Activated naive CD8-positive, alpha-beta T cell (primary cell): ENCODE results near the gene RAB3IP.
"Not testable (repeated sequence)": the region's sequence is repeated elsewhere in the genome, so short reads cannot be mapped to it uniquely, and the experiment has no call there.

Experiments used
- H3K27ac Mint-ChIP-seq: one replicate; pipeline ENCODE4 v1.8.0; 2021; ENCODE audit warnings: mixed read lengths
- H3K27me3 Mint-ChIP-seq: one replicate; pipeline ENCODE4 v1.8.0; 2021; ENCODE audit warnings: mixed read lengths
- H3K36me3 Mint-ChIP-seq: one replicate; pipeline ENCODE4 v1.8.0; 2021; ENCODE audit warnings: mixed read lengths
- H3K4me1 Mint-ChIP-seq: one replicate; pipeline ENCODE4 v1.8.0; 2021; ENCODE audit warnings: low read depth, mixed read lengths
- H3K4me3 Mint-ChIP-seq: one replicate; pipeline ENCODE4 v1.8.0; 2021; ENCODE audit warnings: mild to moderate bottlenecking, mixed read lengths
- H3K9me3 Mint-ChIP-seq: one replicate; pipeline ENCODE4 v1.8.0; 2021; ENCODE audit warnings: low read depth, mixed read lengths

The RAB3IP gene

DNA sequence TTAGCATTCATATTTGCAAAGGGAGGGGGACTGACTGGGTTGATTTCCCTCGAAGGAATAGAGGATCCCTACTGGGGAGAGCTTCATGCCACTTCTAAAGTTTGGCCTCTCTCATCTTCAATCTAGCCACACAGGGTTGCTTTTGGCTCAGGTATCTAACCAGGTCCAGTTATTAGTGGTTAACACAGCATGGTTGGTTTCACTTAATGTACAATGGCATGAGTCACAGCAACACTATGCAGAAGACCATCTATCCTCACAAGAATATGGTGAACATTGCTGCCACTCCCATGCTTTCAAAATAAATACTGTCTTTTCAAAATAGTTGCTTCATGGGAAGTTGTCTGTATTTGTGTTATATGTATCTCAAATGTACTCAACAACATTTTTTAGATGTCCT is 6.6 kb upstream of the RAB3IP start:
- H3K4me3 Mint-ChIP-seq: no peak overlapping the region
- no peak overlapping the region for H3K27ac Mint-ChIP-seq
- H3K27me3 Mint-ChIP-seq: peaks cover 12% of the 10 kb centered on the region
- no peaks in the 10 kb centered on the region for H3K4me1 Mint-ChIP-seq
- H3K36me3 Mint-ChIP-seq: no peaks in the 10 kb centered on the region
- no peaks in the 10 kb centered on the region for H3K9me3 Mint-ChIP-seq

GRCh38 chr12:69733638-69734037 is 5.0 kb upstream of the RAB3IP start:
- Mint-ChIP-seq H3K27ac (no peak overlapping the region), H3K4me3 (no peak overlapping the region), H3K27me3 (peaks cover 12% of the 10 kb centered on the region), H3K36me3 (no peaks in the 10 kb centered on the region), H3K4me1 (peaks cover 2% of the 10 kb centered on the region), H3K9me3 (no peaks in the 10 kb centered on the region)

- no peaks in the 10 kb centered on the region for H3K36me3 Mint-ChIP-seq
- H3K27ac Mint-ChIP-seq: peak overlapping the region; percentile 71
- H3K4me1 Mint-ChIP-seq: peaks cover 27% of the 10 kb centered on the region
- H3K27me3 Mint-ChIP-seq: no peaks in the 10 kb centered on the region
- peak overlapping the region; percentile 87 for H3K4me3 Mint-ChIP-seq
- H3K9me3 Mint-ChIP-seq: no peaks in the 10 kb centered on the region
Measured at GRCh38 chr12:69739287-69740191, 879 bp downstream of the RAB3IP start.

DNA sequence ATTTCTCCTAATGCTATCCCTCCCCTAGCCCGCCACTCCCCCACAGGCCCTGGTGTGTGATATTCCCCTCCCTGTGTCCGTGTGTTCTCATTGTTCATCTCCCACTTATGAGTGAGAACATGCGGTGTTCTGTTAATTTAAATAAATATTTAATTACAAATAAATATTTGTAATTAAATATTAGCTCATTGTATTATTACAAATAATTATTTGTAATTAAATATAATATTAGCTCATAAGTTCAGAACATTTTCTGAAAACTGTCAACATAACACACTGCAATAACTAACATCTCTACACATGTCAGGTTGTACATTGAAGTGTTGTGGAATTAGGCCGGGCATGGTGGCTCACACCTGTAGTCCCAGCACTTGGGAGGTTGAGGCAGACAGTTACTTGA is 5.4 kb downstream of the RAB3IP start:
- Mint-ChIP-seq H3K9me3 (no peaks in the 10 kb centered on the region), H3K4me1 (peaks cover 29% of the 10 kb centered on the region), H3K4me3 (no peak overlapping the region), H3K27ac (no peak overlapping the region), H3K36me3 (no peaks in the 10 kb centered on the region), H3K27me3 (no peaks in the 10 kb centered on the region)

GRCh38 chr12:69751476-69751875 is 12.8 kb downstream of the RAB3IP start:
- Mint-ChIP-seq H3K9me3 (no peaks in the 10 kb centered on the region), H3K36me3 (peaks cover 9% of the 10 kb centered on the region), H3K27ac (no peak overlapping the region), H3K27me3 (no peaks in the 10 kb centered on the region), H3K4me3 (no peak overlapping the region), H3K4me1 (peaks cover 13% of the 10 kb centered on the region)

- Mint-ChIP-seq H3K9me3 (peaks cover 7% of the 10 kb centered on the region), H3K4me1 (peaks cover 16% of the 10 kb centered on the region), H3K36me3 (peaks cover 30% of the 10 kb centered on the region), H3K27ac (no peak overlapping the region), H3K27me3 (no peaks in the 10 kb centered on the region), H3K4me3 (no peak overlapping the region)
Measured at GRCh38 chr12:69755302-69755701, 16.6 kb downstream of the RAB3IP start.

DNA sequence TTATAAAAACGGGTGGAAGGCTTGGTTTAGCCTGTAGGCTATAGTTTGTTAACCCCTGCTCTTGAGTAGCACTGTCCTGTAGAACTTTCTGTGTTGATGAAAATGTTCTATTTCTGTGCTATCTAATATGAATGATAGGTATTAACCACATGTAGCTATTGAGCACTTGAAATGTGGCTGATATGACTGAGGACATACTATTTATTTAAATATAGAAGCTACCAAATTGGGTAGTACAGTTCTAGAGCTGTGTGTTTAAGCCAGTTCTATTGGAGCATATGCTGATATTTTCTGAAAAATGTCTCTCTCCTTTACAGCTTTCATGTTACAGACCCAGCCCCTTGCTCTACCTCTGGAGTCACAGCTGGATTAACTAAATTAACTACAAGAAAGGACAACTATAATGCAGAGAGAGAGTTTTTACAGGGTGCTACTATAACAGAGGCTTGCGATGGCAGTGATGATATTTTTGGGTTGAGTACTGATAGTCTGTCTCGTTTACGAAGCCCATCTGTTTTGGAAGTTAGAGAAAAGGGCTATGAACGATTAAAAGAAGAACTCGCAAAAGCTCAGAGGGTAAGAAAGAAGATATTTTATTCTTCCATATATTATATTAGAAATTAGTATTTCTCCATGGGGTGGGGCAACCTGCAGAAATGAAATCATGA is 17.6 kb downstream of the RAB3IP start:
- Mint-ChIP-seq H3K4me3 (no peak overlapping the region), H3K9me3 (peaks cover 7% of the 10 kb centered on the region), H3K36me3 (peaks cover 38% of the 10 kb centered on the region), H3K27ac (no peak overlapping the region), H3K27me3 (no peaks in the 10 kb centered on the region), H3K4me1 (peaks cover 14% of the 10 kb centered on the region)

DNA sequence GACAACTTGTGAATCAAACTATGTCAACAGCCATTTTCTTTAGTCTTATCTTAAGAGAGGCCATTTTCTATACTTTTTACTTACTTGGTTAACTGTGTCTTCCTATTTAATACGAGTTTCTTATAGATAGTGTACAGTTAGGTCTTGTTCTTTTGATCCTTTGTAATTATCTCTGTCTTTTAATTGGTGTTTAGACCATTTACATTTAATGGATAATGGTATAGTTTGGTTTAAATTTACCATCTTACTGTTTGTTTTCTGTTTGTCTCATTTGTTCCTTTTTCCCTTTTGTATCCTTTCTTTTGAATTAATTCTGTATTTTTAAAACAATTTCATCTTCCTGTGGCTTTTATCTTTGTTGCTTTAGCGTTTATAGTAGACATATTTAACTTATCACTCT is 19.4 kb downstream of the RAB3IP start:
- no peaks in the 10 kb centered on the region for H3K27me3 Mint-ChIP-seq
- H3K27ac Mint-ChIP-seq: no peak overlapping the region
- peaks cover 48% of the 10 kb centered on the region for H3K36me3 Mint-ChIP-seq

DNA sequence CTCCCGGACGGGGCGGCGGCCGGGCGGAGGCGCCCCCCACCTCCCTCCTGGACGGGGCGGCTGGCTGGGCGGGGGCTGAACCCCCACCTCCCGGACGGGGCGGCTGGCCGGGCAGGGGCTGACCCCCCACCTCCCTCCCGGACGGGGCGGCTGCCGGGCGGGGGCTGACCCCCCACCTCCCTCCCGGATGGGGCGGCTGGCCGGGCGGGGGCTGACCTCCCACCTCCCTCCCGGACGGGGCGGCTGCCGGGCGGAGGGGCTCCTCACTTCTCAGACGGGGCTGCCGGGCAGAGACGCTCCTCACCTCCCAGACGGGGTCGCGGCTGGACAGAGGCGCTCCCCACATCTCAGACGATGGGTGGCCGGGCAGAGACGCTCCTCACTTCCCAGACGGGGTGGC is 20.9 kb downstream of the RAB3IP start:
- peaks cover 12% of the 10 kb centered on the region for H3K9me3 Mint-ChIP-seq
- H3K4me3 Mint-ChIP-seq, H3K27me3 Mint-ChIP-seq, H3K4me1 Mint-ChIP-seq, H3K27ac Mint-ChIP-seq: not testable (repeated sequence)
- H3K36me3 Mint-ChIP-seq: peaks cover 62% of the 10 kb centered on the region

More for the DNA sequence above, 19.4 kb downstream of the RAB3IP start:
- peaks cover 11% of the 10 kb centered on the region for H3K4me1 Mint-ChIP-seq
- peaks cover 7% of the 10 kb centered on the region for H3K9me3 Mint-ChIP-seq
- H3K4me3 Mint-ChIP-seq: no peak overlapping the region

DNA sequence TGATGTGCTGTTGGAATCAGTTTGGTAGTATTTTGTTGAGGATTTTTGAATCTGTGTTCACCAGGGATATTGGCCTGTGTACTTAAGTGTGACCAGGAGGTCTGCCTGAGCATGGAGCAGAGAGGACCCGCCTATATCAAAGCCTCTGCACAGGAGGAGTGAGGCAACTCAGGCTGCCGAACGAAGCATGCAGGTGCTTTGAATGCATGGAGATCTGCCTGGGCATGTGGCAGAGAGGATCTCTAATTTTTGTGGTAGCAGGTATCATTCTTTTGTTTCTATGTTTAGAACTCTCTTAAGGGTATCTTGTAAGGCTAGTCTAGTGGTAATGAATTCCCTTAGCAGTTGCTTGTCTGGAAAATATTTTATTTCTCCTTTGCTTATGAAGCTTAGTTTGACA is 26.9 kb downstream of the RAB3IP start:
- H3K36me3 Mint-ChIP-seq: peaks cover 75% of the 10 kb centered on the region
- no peaks in the 10 kb centered on the region for H3K27me3 Mint-ChIP-seq
- H3K27ac Mint-ChIP-seq: no peak overlapping the region
- no peak overlapping the region for H3K4me3 Mint-ChIP-seq
- H3K9me3 Mint-ChIP-seq: peaks cover 27% of the 10 kb centered on the region
- H3K4me1 Mint-ChIP-seq: no peaks in the 10 kb centered on the region

DNA sequence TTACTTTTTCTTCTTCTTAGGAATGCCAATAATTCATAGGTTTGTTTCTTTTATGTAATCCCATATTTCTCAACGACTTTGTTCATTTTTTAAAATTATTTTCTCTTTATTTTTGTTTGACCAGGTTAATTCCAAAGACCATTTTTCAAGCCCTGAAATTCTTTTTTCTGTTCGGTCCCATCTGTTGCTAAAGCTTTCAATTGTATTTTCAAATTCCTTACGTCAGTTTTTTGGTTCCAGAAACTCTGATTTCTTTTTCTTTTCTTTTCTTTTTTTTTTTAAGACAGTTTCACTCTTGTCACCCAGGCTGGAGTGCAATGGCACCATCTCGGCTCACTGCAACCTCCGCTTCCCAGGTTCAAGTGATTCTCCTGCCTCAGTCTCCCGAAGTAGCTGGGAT is 27.6 kb downstream of the RAB3IP start:
- Mint-ChIP-seq H3K27me3 (no peaks in the 10 kb centered on the region), H3K9me3 (peaks cover 30% of the 10 kb centered on the region), H3K36me3 (peaks cover 71% of the 10 kb centered on the region), H3K4me3 (no peak overlapping the region), H3K4me1 (no peaks in the 10 kb centered on the region), H3K27ac (no peak overlapping the region)

DNA sequence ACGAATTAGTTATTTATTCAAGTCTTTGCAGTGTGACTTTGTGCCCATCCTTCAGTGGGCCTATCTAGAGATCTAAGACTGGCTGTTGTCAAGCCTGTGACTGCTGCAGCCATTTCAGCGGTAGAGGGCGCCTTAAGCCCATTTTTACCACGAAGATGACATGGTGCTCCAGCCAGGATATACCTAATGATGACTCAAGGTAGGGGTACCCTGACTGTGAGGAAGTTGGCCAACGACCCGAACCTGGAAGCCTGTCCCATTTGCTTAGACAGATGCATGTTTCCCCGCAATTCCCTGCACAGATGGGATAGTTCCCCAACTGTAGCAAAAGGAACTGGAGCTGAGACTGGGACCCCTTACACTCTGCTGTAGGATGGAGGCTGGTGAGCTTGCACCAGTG is 41.3 kb downstream of the RAB3IP start:
- Mint-ChIP-seq H3K4me1 (peaks cover 9% of the 10 kb centered on the region), H3K9me3 (peaks cover 25% of the 10 kb centered on the region), H3K36me3 (peaks cover 38% of the 10 kb centered on the region), H3K4me3 (no peak overlapping the region), H3K27ac (no peak overlapping the region), H3K27me3 (no peaks in the 10 kb centered on the region)

- H3K9me3 Mint-ChIP-seq: peaks cover 25% of the 10 kb centered on the region
- no peak overlapping the region for H3K27ac Mint-ChIP-seq
- no peak overlapping the region for H3K4me3 Mint-ChIP-seq
- peaks cover 9% of the 10 kb centered on the region for H3K4me1 Mint-ChIP-seq
- H3K36me3 Mint-ChIP-seq: peaks cover 61% of the 10 kb centered on the region
- H3K27me3 Mint-ChIP-seq: no peaks in the 10 kb centered on the region
Measured at GRCh38 chr12:69783365-69783764, 44.7 kb downstream of the RAB3IP start.

GRCh38 chr12:69789351-69789750 is 50.7 kb downstream of the RAB3IP start:
- H3K36me3 Mint-ChIP-seq: peaks cover 70% of the 10 kb centered on the region
- no peak overlapping the region for H3K4me3 Mint-ChIP-seq
- no peaks in the 10 kb centered on the region for H3K27me3 Mint-ChIP-seq
- peaks cover 22% of the 10 kb centered on the region for H3K9me3 Mint-ChIP-seq
- H3K4me1 Mint-ChIP-seq: no peaks in the 10 kb centered on the region
- no peak overlapping the region for H3K27ac Mint-ChIP-seq

DNA sequence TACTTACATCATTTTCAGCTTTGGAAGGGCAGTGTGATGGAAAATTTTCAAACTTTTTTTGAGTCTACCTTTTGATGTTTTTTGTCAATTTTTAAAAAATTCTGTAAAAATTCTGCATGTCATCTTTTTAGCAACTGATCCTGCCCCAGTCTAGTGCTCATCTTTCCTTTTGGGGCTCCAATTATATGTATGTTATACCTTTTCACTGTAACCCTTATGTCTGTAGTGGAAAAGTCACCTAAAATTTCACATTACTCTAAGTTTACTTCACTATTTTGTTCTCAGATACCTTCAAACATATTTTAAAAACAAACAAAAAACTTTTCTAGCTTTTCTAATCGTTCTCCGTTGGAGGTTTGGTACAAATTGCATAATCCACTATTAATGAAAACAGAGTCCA is 53.9 kb downstream of the RAB3IP start:
- H3K36me3 Mint-ChIP-seq: peaks cover 68% of the 10 kb centered on the region
- H3K27me3 Mint-ChIP-seq: no peaks in the 10 kb centered on the region
- no peak overlapping the region for H3K27ac Mint-ChIP-seq
- no peaks in the 10 kb centered on the region for H3K4me1 Mint-ChIP-seq
- H3K4me3 Mint-ChIP-seq: no peak overlapping the region
- H3K9me3 Mint-ChIP-seq: peaks cover 22% of the 10 kb centered on the region
